GM19455 (cell line): Measurements from ENCODE around the gene RARS1.
"Not testable (repeated sequence)": the region's sequence is repeated elsewhere in the genome, so short reads cannot be mapped to it uniquely, and the experiment has no call there.

ENCODE experiments used
- ATAC-seq: cut with Tn5 transposase; IDR thresholded peaks from one replicate; pipeline ENCODE4 v1.9.1; 2021; ENCODE audit not compliant: unreplicated experiment

The RARS1 gene

DNA sequence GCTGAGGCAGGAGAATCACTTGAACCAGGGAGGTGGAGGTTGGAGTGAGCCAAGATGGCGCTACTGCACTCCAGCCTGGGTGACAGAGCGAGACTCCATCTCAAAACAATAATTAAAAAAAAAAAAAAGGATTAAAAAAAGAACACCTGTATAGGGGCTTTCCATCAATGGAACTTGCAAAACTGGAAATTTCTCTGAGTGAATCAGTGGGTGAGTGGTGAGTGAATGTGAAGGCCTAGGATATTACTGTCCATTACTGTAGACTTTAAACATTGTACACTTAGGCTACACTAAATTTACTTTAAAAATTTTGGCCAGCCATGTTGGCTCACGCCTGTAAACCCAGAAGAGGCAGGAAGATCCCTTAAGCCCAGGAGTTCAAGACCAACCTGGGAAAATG is 5.7 kb upstream of the RARS1 start:
- ATAC-seq, result no peak

DNA sequence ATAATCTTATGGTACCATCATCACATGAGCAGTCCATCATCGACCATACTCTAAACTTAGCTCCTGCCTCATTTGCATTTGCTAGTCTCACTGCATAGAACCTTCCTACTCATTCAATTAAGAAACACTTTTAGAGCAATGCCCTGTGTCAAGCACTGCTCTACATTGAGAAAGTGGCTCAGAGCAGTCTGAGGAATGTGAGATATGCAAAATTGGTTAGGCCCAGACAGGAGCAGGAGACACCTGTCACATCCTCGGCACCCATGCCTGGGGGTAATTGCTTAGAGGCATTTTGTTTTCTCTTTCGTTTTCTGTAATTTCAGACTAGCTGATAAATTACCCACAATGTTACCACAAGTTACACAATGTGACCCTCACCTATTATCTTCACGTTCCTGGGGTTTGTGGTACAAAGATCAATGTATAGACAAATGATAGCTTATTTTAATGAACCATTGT is 4.9 kb upstream of the RARS1 start:
- peak; percentile 96 for ATAC-seq

GRCh38 chr5:168482361-168482760 is 3.9 kb upstream of the RARS1 start:
- ATAC-seq, result no peak

GRCh38 chr5:168489059-168489458 is 2.8 kb downstream of the RARS1 start:
- no peak for ATAC-seq

GRCh38 chr5:168494057-168494555 is 7.8 kb downstream of the RARS1 start:
- no peak for ATAC-seq

- no peak for ATAC-seq
Observed at GRCh38 chr5:168502563-168503237, 16.4 kb downstream of the RARS1 start.

DNA sequence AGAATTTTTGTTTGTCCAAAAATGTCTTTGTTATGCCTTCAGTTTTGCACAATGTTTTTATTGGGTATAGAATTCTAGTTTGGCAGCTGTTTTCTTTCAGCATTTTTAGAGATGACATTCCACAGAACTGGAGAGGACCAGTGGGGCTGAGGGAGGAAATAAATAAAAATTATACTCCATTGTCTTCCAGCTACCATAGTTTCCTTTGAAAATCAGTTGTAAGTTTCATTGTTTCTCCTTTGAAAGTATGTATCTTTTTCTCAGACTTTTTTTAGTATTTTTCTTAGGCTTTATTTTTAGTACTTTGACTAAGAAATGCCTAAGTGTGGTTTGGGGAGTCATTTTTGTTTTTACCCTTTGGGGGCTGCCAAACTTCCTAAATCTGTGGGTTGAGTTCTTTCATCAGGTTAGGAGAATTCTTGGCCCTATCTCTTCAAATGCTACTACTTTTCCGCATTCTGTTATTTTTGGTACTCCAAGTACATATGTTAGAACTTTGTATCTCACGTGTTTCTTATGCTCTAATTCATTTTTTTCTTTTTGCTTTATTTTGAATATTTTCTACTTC is 27.7 kb downstream of the RARS1 start:
- no peak for ATAC-seq

DNA sequence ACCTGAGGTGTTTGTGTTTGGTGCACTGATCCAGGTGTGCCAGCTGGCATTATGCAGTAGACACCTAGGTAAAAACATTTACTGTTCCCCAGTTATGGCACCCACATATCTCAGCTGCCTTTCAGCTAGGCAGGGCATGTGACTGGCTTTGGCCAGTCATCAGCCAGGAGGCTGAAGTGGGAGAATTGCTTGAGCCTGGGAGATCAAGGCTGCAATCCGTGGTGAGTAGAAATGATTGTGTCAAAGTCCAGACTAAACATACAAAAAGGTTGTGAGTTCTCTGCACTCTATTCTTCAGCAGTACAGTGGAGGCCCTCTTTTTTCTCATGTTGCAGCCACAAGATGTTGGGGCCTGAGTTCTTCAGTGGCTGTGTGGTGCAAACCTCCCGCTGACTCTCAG is 39.6 kb downstream of the RARS1 start:
- no peak for ATAC-seq

DNA sequence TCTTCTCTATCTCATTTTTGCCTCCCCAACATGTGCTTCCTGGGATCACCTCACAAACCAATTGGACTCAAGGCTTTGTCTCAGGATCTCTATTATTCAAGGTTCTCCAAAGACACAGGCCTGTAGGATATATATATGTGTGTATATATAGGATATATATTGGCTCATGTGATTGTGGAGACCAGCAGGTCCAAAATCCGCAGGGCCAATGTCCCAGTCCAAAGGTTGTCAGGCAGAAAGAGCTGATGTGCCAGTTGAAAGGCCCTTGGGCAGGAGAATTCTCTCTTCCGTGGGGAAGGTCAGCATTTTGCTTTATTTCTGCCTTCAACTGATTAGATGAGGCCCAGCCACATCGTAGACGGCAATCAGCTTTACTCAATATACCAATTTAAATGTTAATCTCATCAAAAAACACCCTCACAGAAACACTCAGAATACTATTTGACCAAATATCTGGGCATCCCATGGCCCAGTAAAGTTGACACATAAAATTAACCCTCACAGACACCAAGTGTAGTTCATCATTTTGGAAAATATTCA is 41.6 kb downstream of the RARS1 start:
- no peak for ATAC-seq

DNA sequence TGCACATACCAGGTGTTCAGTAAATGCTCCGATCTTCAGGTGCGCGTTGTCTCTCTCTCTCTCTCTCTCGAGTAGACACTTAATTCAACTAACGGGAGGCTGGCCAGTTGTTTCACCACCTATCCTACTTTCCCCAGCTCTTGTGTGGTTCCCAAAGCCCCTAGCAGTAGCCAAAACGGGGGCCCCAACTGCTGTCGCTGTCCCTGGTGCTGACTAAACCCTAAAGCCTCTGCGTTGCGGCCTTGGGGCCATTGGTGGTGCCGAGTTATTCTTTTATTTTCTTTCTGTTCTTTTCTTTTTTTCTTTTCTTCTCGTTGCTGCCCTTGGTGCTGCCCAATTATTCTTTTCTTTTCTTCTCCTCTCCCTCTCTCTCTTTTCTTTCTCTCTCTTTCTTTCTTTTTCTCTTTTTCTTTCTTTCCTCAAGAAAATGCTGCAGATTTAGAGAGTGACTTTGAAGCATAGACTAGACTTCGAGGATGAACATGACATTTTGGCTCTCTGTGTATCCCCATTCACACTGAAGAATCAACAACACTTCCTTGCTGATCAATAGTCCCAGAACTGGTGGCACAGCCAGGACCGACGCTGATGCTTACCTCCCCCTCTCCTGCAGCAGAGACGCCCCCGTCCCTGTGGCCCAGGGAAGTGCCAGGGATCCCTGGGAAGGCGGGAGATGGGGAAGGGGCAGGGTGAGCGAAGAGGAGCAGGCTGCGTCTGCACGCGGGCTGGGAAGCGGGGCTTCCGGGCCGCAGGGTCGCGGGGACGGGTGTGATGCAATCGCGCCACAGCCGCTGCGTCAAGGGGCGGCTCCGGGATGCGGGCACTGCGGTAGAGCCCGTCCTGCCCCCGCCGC is 42.5 kb downstream of the RARS1 start, which contains the start of gene FBLL1:
Gene FBLL1 (plus strand): TSS at position 785 of the 853 bp plus-strand sequence. CDS start 200 bp downstream, outside the sequence.
- no peak for ATAC-seq

DNA sequence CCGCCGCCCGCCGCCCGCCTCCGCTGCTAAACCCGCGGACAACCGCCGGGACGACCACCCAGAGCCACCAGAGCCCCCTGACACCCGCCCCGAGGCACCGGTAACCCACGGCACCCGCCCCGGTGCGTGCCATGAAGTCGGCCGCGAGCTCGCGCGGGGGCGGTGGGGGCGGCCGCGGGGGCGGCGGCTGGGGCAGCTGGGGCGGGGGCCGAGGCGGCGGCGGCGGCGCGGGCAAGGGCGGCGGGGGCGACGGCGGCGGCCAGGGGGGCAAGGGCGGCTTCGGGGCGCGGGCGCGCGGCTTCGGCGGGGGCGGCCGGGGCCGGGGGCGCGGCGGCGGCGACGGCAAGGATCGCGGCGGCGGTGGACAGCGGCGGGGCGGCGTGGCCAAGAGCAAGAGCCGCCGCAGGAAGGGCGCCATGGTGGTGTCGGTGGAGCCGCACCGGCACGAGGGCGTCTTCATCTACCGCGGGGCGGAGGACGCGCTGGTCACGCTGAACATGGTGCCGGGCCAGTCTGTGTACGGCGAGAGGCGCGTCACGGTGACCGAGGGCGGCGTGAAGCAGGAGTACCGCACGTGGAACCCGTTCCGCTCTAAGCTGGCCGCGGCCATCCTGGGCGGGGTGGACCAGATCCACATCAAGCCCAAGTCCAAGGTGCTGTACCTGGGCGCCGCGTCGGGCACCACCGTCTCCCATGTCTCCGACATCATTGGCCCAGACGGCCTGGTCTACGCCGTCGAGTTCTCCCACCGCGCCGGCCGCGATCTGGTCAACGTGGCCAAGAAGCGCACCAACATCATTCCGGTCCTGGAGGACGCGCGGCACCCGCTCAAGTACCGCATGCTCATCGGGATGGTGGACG is 43.3 kb downstream of the RARS1 start:
- ATAC-seq, result no peak

DNA sequence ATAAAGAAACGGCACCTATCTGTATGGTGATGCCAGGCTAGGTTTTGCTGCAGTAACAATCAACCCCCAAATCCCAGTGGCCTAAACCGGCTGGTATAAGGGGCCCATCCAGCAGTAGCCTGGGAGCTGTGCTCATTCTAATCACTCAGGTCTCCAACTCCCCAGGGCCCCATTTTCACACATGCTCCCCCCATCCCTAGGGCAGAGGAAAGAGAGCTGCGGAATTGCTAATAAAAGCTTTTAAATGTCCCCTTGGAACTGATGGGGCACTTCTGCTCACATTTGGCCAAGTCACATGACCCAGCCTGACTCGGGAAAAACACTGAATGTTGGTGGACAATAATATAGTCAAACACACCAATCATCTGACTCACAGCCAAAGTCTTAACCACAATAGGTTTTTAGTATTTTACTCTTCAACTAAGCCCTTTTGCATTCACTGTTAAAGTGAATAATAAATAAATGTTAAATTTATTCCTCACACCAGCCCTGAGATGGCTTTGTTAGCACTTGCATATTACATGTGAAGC is 44.4 kb downstream of the RARS1 start:
- no peak for ATAC-seq

DNA sequence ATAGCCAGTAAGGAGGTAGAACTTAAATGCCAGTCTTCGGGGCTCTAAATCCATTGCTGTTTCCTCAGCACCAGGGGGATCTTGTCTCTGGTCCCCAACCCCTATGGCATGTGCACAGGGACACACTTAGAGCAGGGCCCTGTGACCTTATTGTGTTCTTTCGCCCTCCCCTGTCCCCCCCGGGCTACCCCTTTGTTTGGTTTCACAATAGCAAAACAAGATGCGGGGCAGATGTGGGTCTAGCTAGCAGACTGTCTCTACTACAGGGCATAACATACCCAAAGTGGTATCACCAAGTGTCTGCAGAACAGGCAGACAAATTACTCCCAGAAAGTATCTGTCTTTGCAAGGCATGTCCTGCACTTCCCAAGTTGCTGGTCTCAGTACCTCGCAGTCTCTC is 44.9 kb downstream of the RARS1 start:
- no peak for ATAC-seq

GRCh38 chr5:168531987-168532864 is 46.0 kb downstream of the RARS1 start:
- no peak for ATAC-seq

DNA sequence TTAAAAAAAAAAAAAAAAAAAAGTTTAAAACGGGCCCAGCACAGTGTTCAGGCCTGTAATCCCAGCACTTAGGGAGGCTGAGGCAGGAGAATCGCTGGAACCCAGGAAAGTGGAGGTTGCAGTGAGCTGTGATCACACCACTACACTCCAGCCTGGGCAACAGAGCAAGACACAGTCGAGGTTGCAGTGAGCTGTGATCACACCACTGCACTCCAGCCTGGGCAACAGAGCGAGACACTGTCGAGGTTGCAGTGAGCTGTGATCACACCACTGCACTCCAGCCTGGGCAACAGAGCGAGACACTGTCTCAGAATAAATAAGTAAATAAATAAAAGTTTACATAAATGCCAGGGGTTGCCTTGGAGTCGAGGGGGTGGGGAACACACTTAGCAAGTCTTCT is 48.1 kb downstream of the RARS1 start:
- ATAC-seq, result not testable (repeated sequence)

DNA sequence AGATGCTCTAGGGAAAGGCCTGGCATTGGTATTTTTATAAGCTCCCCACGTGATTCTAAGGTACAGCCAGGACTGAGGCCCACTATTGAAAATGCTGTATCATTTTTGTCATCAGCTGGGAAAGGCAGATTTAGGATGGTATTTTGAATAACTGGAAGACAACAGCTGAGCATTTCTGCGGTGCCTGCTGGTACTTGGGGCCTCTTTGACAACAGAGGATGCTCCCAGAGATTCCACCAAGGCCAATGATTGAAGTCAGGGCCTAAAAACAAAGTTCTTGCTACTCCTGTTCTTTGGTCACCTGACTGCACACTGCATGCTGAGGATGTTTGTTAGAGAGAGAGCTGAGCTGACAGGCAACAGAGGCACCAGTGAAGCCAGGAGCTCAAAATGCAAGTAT is 50.9 kb downstream of the RARS1 start:
- ATAC-seq, result no peak

GRCh38 chr5:168549554-168549953 is 63.3 kb downstream of the RARS1 start:
- no peak for ATAC-seq

DNA sequence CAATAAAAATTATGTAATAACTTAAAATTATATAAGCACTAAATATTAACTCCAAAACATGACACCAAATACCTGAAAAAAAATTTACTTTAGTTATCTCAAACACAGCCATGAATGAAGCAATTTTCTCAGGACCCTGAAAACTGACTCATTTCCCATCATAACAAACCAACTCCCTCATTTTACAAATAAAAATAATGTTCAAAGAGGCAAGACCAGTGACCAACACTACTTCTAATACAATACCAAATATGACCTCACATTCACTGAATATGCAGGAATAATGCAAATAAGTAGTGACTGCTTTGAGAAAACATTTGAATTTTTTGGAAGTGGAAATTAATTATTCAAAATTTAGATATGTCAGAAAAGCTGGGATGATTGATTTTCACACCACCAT is 64.4 kb downstream of the RARS1 start:
- ATAC-seq, result no peak

DNA sequence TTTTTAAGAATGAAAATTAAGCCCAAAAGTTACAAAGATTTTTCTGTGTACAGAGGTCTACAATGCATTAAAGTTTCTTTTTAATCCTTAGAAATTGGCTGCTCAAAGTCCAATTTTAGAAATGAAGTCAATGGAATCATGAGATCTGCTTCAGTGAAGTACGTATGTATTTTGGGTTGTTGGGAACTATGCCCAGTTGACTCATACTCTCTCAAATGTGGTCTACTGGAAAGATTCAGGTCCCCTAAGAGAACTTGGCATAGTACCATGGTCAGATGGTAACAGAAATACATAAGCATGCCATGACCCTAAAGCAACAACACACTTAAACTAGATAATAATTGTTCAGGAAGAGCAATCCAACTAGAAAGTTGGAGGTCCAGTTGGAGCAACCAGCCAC is 65.9 kb downstream of the RARS1 start:
- ATAC-seq, result no peak
